ENCODE data around the gene CEPT1. TPM values are rescaled to one million over a fixed set of nuclear protein-coding genes. Genes with fewer than 3 reads are reported as not detected.

CEPT1 gene
- total and polyA plus RNA-seq, 10 of the 15 experiments (the other 5 are each of a cell fraction or from before 2014, with no cell fraction given): 29.4 to 77.9 (median 54.8) TPM

DNA sequence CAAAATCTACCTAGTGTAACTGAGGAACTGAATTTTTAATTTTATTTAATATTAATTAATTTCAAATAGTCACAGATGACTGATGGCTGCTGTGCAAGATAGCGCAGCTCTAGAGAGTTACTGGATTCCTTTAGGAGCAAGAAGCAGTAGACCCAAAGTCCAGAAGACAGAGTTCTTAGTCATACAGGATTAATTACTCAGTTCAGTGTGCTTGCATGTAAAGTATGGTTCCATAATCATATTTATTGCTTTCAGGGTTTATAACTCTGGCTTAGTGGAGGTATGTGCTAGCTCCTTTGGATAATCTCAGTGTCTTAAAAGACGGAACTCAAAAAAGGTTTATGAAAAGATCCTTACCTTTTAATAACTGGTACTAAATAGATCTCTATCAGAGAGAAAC is 17.4 kb downstream of the CEPT1 start:
- intact Hi-C loops (cut with micrococcal nuclease; ENCODE audit: unreplicated experiment): no loop called here
- H3K9ac ChIP-seq (ENCODE audit: control insufficient read depth, insufficient read depth, low read length): no peak overlapping the region
- ChIA-PET CTCF (interaction anchor here (1.5 kb wide), 1 partner anchor 15 kb away, joined by 3 read pairs; no protein-coding TSS in a partner anchor), RAD21 (ENCODE audit: unreplicated experiment) (no interaction called here), POLR2A (interaction anchor here (8.1 kb wide), 1 partner anchor 15 kb away, joined by 62 read pairs; the partner anchor contains the start of genes CEPT1 and DRAM2), SMC1A (ENCODE audit: uncharacterized antibody, unreplicated experiment) (interaction anchor here (1.0 to 9.2 kb wide), 5 partner anchors 9 to 45 kb away, joined by 4 to 101 read pairs (median 4); partner anchors contain the start of genes CEPT1 and DRAM2)
- in situ Hi-C loops (cut with MboI): no loop called here
- no peaks in the 10 kb centered on the region for H3K27me3 ChIP-seq (replicated peaks in 1 of 2; ENCODE audit: control insufficient read depth in 2 of 2, insufficient read depth in 2 of 2, low read length in 1 of 2)
- peaks cover 6 to 35% of the 10 kb centered on the region in 2 experiments for H3K36me3 ChIP-seq (ENCODE audit: control insufficient read depth in 2 of 2, insufficient read depth in 2 of 2, low read length in 1 of 2)
- TF ChIP-seq POU2F2 (IDR thresholded peaks at IDR 0.05; ENCODE audit: borderline replicate concordance, low read depth, low read length) (no peak), RFX5 (IDR thresholded peaks at IDR 0.05; ENCODE audit: low read depth, low read length) (no peak), NR2F1 (conservative IDR thresholded peaks at IDR 0.05) (no peak), SMAD1 (IDR thresholded peaks at IDR 0.05; ENCODE audit: low read depth, partially characterized antibody) (no peak), IKZF1 (conservative IDR thresholded peaks at IDR 0.05) (no peak), SUZ12 (IDR thresholded peaks at IDR 0.05; ENCODE audit: unreplicated experiment) (no peak), ASH2L (IDR thresholded peaks at IDR 0.05; ENCODE audit: borderline replicate concordance, low read depth) (no peak), JUND (IDR thresholded peaks at IDR 0.05; ENCODE audit: low read depth, low read length) (no peak)
- TF ChIP-seq, protein P1, sequence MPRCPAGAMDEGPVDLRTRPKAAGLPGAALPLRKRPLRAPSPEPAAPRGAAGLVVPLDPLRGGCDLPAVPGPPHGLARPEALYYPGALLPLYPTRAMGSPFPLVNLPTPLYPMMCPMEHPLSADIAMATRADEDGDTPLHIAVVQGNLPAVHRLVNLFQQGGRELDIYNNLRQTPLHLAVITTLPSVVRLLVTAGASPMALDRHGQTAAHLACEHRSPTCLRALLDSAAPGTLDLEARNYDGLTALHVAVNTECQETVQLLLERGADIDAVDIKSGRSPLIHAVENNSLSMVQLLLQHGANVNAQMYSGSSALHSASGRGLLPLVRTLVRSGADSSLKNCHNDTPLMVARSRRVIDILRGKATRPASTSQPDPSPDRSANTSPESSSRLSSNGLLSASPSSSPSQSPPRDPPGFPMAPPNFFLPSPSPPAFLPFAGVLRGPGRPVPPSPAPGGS (IDR thresholded peaks at IDR 0.05; ENCODE audit: borderline replicate concordance, insufficient read depth, low read depth, low read length, poor library complexity, severe bottlenecking): no peak
- no peaks in the 10 kb centered on the region for H4K20me1 ChIP-seq (ENCODE audit: control insufficient read depth, insufficient read depth)
- no peak overlapping the region for H2AFZ ChIP-seq (ENCODE audit: control insufficient read depth, low read depth, low read length)
- peaks cover 4% of the 10 kb centered on the region; the same call in 2 of the 3 replicates for H3K9me3 ChIP-seq (replicated peaks; ENCODE audit: control insufficient read depth, insufficient read depth, low read length)
- no peak overlapping the region for H3K4me2 ChIP-seq (ENCODE audit: control insufficient read depth, insufficient read depth)
- DNase-seq (ENCODE audit: low read depth, low spot score): no peak
- H3K79me2 ChIP-seq (ENCODE audit: control insufficient read depth, insufficient read depth, low read length): peaks cover 80% of the 10 kb centered on the region
- H3K4me3 ChIP-seq: no peak overlapping the region
- 100% methylated on average over 2 of the region's 2 CpGs for WGBS (ENCODE audit: insufficient coverage, insufficient replicate concordance, low lambda C conversion rate, missing lambda C conversion rate)
- no TSS peak for BruUV-seq (replicated peaks)
- FAIRE-seq: no peak
- no peak overlapping the region for H3K27ac ChIP-seq (ENCODE audit: control insufficient read depth, insufficient read depth)
- no peaks in the 10 kb centered on the region for H3K4me1 ChIP-seq (ENCODE audit: control insufficient read depth, insufficient read depth, low read length)
- ATAC-seq: no peak

Measured in GM12878 (cell line).